HG03095 (cell line): ENCODE data around the gene TBATA.

Source experiments
- ATAC-seq: cut with Tn5 transposase; IDR thresholded peaks from one replicate; pipeline ENCODE4 v1.9.1; 2021; ENCODE audit warnings: moderate library complexity; ENCODE audit not compliant: unreplicated experiment

The TBATA gene

DNA sequence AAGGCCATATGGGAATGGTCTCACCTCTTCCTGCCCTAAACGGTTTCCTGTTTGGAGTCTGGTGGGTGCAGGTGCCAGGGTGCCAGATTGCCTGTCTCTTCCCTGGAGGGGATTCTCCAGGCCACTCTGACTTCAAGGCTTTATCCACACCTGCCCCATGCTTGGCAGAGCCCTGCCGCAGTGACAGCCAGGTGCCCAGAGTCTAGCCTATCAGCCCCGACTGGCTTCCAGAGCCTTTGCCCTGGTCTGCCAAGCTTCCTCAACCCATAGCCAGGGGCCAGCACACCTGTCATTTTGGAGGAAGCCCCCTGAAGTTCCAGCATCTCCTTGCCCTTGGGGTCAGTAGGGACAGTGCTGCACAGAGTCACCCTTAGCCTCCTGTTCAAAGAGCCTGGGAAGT is 21.6 kb downstream of the TBATA start:
- no peak for ATAC-seq

DNA sequence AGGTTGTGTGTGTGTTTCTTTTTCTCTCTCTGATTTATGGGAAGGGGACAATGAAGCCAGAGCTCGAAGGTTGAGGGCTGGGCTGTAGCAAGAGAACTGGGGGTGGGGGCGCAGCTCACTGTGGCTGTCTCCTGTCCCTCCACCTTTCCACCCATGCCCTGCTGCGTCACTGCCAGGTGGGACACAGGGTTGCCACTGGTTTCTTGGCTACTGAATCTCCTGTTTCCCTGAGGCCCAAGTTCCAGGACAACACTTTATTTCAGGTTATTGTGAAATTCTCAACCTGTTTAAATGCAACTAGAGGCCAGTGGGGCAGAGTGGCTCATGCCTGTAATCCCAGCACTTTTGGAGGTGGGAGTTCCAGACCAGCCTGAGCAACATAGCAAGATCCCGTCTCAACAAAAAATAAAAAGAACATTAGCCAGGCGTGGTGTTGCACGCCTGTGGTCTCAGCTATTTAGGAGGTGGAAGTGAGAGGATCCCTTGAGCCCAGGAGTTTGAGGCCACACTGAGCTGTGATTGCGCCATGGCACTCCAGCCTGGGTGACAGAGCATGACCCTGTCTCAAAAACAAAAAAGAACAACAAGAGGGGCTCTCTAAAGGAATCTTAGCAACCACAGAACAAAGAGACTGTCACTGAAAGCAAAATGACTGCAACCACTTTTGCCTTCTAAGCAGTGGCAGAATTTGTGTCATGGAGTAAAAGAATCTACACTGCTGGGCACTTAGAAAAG is 22.6 kb downstream of the TBATA start:
- no peak for ATAC-seq

DNA sequence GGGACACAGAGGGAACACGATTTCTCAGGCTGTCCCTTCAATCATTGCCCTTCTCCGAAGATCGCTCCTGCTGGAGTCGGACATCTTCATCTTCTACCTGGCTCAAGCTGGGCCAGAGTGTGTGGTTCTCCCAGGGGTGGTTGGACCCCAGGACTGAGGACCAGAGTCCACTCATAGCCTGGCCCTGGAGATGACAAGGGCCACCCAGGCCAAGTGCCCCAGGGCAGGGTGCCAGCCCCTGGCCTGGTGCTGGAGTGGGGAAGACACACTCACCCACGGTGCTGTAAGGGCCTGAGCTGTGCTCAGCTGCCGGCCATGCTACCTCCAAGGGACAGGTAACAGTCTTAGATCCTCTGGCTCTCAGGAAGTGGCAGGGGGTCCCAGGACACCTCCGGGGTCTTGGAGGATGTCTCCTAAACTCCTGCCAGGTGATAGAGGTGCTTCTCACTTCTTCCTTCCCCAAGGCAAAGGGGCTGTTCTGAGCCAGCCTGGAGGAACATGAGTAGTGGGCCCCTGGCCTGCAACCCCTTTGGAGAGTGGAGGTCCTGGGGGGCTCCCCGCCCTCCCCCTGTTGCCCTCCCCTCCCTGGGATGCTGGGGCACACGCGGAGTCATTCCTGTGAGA is 23.3 kb downstream of the TBATA start:
- ATAC-seq, result no peak

DNA sequence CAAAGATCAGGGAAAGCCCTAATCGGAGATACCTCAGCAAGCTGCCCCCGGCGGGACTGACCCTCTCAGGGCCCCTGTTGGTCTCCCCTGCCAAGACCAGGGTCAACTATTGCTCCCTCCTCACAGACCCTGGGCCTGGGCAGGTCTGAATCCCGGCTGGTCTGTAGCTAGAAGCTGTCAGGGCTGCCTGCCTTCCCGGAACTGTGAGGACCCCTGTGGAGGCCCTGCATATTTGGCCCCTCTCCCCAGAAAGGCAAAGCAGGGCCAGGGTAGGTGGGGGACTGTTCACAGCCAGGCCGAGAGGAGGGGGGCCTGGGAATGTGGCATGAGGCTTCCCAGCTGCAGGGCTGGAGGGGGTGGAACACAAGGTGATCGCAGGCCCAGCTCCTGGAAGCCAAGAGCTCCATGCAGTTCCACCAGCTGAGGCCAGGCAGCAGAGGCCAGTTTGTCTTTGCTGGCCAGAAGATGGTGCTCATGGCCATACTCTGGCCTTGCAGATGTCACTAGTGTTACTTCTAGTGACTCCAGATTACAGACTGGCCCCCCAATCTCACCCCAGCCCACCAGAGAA is 24.1 kb downstream of the TBATA start:
- ATAC-seq, result no peak

DNA sequence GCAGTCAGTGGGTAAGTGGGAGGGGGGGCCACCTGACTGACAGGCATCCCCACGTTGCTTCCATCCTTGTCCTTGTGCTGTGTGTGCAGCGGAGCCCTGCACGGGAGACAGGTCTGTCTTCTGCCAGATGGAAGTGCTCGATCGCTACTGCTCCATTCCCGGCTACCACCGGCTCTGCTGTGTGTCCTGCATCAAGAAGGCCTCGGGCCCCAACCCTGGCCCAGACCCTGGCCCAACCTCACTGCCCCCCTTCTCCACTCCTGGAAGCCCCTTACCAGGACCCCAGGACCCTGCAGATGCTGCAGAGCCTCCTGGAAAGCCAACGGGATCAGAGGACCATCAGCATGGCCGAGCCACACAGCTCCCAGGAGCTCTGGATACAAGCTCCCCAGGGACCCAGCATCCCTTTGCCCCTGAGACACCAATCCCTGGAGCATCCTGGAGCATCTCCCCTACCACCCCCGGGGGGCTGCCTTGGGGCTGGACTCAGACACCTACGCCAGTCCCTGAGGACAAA is 24.8 kb downstream of the TBATA start:
- no peak for ATAC-seq

DNA sequence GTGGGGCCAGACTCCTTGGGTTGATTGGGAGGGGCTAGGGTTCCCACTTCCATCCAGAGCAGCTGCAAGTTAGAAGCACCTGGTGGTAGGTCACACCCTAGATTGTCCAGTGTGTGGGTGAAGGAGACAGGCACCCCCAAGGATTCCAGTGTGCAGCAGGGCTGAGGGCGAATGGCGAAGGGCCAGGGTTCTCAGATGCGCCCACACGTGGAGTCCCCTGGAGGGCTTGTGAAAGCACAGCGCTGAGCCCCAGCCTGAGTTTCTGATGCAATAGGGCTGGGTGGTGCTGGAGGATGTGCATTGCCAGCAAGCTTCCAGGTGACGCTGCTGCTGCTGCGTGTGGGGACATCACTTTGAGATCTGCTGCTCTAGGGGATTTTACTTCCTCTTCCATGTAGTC is 25.4 kb downstream of the TBATA start:
- no peak for ATAC-seq

DNA sequence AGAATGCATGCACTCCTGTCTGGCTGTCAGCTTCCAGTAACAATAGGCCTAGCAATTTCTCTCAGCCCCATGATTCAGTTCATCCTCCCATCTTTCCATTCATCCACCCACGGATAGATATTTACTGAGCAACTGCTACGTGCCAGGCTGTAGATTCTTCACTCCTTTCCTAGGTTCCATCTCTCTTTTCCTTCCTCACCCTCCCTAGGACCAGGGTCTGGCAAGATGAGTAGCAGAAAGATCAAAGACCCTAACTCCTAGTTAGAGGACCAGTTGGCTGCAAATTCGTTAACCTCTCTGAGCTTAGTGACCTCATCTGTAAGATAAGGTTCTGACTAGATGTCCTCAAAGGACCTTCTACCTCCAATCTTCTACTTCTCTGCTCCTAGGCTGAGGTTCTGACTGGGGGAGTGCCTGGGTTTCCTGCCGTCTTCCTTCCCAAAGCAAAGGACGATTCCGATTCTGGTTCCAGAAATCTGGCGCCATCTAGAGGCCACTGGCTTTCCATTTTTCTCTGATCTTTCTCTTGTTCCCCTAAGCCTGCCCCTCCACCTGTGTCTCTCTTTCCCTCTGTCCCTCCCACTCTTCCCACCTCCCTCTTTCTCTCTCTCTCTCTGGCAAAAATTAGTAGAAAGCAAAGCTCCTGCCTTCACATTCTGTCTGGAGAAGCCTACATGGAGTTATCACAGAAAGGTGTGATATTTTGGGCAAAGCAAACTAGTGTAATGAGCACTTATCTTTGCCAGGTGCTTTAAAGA is 26.2 kb downstream of the TBATA start:
- no peak for ATAC-seq

DNA sequence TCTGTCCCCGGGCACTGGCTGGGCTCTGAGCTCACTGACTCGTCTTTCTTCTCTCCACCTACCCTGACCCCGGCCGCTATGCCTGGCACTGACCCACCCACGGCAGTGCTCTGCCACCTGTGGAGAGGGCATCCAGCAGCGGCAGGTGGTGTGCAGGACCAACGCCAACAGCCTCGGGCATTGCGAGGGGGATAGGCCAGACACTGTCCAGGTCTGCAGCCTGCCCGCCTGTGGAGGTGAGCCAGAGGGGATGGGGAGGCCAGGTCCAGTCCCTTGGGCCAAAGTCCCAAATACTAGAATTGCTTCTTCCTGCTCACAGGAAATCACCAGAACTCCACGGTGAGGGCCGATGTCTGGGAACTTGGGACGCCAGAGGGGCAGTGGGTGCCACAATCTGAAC is 27.3 kb downstream of the TBATA start:
- no peak for ATAC-seq

DNA sequence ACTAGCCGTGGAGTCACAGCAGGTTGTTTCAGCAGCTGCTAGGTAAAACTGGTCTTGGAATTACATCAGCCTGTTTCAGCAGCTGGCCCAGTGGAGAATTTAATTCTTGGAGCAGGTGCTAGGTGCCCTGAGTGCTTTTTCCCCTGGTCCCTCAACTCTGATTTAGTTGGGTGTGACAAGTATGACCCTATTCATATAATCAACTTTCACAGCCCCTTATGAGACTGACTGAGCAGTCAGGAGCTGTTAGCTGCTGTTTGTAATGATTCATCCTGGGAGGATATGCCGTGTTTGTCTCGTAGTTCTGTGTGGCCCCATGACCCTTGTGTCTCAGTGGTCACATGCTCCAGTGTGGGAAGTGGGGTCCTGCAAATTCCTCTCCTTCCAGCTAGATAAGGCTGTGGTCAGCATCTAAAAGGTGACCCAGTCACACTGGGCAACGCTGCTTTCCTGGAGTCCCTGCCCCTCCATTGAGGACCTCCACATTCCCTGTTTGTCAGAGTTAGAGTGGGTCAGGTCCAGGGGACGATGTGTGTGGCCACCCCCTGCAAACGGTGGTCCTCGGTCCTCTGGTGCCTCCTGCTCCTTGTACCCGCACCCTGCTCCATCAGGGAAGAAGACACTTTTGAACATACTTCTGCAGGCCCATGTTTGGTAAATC is 28.3 kb downstream of the TBATA start:
- ATAC-seq, result no peak

DNA sequence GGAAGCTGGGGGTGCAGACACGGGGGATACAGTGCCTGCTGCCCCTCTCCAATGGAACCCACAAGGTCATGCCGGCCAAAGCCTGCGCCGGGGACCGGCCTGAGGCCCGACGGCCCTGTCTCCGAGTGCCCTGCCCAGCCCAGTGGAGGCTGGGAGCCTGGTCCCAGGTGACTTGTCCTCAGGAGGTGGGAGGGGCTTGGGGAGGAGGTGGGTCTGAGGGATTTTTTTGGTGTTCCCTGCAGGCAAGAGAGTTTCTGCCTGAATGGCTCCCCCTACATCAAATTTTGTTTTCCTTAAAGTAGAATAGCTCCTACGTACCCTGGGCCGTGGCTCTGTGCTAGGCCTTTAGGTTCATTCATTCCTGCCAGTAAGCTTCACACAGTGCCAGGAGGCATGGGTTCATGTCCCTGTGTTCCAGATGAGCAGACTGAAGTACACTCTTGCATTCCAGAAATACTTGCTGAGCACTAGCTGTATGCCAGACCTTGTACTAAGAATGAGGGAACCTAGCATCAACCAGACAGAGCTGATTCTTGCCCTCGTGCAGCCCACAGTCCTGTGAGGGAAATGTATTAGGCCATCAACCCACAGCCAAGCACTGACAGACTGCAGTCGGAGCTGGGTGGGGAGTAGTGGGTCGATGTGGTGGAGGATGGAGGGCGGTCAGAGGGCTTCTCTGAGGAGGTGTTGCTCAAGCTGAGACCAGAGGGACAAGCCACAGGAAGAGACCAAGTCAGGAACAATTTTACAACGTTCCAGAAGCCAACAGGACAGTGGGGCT is 31.1 kb downstream of the TBATA start:
- ATAC-seq, result no peak

DNA sequence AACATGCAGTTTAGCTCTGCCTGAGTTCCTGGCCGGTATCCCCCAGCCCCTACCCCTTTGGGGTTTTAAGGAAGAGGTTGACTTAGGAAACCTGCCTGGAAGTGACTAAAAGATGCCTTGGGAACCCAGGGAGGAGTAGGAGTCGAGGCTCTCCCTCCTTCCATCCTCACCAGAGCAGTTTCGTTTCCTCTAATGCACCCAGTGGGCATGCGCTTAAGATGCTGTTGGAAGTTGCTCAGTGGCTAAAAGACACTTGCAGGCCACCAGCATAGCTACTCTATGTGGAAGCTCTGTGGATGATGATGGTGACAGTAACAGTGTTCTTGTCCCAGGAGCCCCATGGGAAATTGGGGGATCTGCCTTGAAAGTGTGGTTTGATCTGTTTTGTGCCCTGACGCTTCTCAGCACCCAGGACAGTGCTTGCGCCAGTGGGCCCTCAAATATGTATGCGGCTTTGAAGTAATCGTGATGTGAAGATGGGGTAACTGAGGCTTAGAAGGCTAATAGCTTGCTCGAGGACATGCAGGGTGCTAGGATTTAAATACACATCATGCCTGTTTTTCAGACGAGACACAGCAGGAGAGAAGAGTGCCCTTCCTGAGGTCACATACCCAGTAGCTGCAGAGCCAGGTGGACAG is 32.0 kb downstream of the TBATA start:
- ATAC-seq, result no peak

DNA sequence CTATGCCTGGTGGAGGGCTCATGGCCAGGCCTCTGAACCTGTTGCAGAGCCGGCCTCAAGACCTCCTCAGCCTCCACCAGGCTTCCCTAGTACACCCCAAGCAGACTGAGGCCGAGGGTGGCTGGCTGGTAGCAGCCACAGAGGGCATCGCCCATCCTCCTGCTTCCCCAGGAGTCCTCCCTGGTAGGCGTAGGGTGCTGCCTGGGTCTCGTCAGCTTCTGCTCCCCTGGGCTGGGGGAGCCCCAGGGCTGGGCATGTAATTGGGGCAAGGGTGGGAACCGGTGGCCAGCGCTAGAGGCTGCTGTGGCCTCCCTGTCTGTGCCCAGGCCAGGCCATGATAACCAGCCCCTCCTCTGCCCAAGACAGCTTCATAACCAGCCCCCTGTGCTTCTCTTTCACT is 32.6 kb downstream of the TBATA start:
- ATAC-seq, result no peak

DNA sequence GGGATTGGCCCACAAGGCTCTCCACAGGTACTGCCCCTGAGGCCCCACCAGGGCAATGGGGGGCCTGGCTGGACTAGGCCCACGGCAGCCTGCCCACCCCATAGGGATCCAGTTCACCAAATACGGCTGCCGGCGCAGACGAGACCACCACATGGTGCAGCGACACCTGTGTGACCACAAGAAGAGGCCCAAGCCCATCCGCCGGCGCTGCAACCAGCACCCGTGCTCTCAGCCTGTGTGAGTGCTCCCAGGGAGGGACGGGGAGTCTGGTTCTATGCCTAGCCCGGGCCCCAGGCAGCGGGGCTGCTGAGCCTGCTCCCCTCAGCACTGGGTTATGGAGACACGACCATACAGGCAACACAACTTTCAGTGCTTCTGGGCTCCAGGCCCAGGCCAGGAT is 33.2 kb downstream of the TBATA start:
- no peak for ATAC-seq

DNA sequence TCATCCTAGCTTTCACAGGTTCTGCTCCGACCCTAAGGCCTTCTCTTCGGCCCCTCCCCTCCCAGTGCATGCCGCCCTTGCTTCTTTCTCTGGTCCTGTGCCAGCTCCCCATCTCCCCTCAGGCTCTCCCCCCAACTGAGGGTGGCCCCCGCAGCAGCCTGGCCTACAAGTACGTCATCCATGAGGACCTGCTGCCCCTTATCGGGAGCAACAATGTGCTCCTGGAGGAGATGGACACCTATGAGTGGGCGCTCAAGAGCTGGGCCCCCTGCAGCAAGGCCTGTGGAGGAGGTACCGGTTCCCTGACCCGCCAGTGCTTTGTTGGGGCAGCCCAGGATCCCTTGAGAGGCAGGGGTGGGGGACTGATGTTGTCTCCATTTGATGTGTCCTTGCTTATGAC is 33.8 kb downstream of the TBATA start:
- no peak for ATAC-seq

DNA sequence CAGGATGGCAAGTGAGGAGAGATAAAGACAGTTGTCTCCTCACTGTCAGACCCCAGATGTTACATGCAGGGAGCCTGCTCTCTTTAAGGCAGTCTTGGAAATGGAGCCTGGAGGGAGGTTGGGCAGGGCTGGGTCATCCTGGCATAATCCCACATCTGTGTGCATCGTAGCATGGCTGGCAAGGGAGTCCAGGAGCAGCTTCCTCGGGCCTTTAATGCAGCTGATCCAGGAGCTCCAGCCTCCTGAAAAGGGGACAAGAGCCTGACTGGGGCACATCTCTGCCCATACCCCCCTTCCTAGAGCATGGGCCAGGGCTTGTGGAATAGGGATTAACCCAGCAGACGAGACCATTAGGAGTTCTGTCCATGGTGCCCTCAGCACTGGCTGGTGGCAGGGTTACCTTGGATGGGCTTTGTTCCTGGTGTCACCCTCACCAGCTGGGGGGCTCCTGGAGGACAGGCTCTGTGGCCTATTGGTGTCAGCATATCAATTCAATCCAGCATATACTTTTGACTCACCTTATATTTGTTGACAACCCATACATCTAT is 34.9 kb downstream of the TBATA start:
- no peak for ATAC-seq

DNA sequence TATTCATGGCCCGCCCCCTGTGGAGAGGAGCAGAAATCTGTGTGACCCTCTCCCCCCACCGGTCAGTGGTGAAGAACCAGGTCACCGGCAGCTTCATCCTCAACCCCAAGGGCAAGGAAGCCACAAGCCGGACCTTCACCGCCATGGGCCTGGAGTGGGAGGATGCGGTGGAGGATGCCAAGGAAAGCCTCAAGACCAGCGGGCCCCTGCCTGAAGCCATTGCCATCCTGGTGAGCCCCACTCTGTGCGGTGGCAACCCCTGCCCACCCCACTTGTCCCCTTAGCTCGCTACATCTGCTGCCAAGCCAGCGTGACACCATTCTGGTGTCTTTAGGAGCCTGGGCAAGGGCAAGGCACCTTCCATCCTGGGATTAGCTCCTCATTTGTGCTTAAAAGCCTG is 35.4 kb downstream of the TBATA start:
- no peak for ATAC-seq

DNA sequence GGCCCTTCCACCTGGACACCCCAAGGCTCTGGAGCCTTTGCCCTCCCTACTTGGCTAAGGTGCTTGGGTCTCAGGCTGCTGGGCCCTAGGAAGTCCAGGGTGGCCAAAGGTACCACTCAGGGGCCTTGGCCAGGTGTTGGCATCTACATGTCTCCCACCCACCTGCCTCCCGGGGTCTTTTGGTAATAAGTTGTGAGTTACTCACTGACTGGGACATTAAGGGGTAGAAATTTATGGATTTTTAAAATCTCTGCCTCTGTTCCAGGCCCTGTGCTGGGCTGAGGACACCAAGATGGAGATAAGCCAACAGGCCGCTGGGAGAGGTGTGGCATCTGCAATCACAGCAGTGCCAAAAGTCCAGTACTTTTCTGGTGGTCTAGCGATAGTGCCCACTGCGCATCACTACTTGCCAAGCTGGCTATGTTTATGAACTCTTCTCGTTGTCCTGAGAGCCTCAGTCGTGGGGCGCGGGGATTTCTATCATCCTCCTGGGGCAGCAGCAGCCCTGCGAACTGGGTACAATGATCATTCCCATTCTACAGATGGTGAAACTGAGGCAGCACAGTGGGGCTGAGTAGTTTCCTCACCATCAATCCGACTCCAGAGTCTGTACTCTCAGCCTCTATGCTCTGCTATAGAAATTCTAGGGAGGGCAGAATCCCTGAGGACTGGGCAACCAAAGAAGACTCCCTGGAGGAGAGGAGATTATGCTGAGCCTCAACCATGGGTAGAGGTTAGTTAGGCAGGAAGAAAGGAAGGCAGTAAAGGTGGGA is 36.2 kb downstream of the TBATA start:
- no peak for ATAC-seq

DNA sequence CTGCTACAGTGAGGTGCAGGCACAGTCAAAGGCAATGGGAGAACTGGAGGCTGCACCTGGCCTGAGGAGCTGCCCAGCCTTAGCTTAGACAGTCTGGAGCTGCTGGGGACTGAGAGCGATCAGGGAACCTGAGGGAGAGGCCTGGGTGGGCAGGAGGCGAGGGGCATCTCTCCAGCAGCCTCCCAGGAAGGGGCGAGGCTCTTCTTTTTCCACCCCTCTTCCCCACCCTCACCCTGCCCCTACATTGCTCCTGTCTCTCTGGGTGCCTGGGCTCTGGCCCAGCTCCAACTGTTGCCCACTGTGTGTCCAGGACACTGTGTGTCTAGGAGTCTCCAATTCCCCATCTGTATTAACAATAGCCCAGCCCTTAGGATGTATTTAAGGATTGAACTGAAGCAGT is 36.9 kb downstream of the TBATA start:
- no peak for ATAC-seq
